ENCODE results near the gene NHLRC4.

The NHLRC4 gene

GRCh38 chr16:606656-607307 is 40.0 kb downstream of the NHLRC4 start:
- no peak for DNase-seq

DNA sequence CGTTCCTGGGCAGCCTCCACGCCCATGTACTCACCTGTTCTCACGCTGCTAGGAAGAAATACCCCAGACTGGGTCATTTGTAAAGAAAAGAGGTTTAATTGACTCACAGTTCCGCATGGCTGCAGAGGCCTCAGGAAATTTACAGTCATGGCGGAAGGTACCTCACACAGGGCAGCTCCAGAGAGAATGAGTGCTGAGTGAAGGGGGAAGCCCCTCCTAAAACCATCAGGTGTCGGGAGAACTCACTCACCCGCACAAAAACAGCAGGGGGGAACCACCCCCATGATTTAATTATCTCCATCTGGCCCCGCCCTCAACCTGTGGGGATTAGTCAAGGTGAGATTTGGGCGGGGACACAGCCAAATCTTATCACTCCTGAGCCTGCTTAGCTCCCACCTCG is 41.2 kb downstream of the NHLRC4 start:
- DNase-seq = no peak

- DNase-seq = no peak
Observed at GRCh38 chr16:609316-609715, 42.5 kb downstream of the NHLRC4 start.

GRCh38 chr16:609984-610383 is 43.2 kb downstream of the NHLRC4 start:
- DNase-seq = no peak

DNA sequence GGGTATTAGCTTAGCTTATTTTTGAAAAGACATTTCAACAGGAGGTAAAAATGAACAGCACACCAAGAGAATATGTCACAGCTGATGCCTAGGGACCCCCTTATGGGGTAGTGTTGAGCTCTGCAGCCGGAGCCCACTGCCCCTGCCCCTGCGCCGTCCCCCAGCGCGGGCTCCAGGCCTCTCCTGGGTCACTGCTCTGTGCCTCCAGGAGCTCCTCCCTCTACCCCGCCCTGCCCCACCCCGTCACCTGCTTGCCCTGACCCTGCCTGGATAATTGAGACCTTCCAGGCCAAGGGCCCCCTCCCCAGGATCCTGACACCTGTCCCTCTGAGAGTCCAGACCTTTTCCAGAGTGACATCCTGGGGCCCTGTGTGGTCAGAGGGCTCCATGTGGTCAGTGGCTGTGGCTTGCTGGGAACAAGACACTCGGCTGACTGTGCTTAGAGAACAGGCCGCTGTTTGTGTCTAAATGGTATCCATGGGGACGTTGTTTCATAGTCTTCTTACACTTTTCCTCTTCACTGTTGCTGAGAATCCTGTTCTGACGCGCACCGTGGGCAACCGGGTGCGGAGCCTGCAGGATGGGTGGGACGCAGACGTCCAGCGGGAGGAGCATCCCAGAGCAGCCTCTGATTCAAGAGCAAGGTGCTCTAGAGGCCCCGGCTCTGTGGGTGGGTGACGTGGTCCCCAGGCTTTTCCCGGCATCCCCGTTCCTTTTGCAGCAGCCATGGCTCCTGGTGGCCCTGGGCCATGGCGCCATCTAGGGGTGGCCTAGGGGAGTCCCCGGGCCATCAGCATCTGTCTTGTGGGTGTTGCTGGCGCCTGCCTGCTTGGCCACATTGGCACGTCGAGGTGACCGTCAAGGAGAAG is 43.9 kb downstream of the NHLRC4 start:
- DNase-seq = no peak

DNA sequence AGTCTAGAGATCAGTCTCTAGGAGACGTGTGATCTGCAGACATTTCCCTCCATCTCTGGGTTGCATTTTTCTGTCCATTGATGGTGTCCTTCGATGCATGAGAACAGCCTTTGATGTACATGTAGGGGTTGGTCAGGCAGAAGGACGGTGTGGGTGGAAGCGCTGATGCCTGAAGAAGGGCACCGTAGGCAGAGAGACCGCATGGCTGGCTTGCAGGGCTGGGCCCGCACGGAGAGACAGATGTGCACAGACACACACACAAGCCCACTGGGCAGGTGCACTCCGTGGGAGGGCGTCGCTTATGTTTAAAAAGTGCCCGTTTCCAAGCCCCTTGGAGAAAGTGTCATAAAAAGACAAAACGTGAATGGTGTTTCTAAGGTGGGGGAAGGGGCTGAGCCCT is 48.3 kb downstream of the NHLRC4 start:
- DNase-seq = no peak

GRCh38 chr16:616733-617586 is 50.2 kb downstream of the NHLRC4 start:
- DNase-seq = no peak

DNA sequence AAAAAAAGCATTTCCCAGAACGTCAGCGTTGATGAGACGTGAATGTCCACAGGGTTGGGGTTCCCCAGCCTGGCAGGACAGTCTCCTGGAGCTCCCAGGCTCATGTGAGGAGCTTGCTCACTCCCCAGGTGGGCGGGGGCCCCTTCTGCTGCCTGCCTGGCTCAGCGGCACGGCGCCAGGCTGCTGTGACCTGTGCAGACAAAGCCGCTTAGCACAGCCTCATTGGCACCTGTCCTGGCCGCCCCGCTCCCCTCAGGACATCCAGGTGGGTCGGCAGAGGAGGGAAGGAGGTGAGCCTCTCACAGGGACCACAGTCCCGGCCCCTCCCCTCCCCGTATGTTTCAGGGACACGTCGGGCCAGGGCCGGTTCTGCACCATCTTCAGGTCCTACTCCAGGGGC is 51.0 kb downstream of the NHLRC4 start:
- no peak for DNase-seq

Measured in NCI-H446 (cell line).